HG03159 (cell line): ENCODE results near the gene FAM217B.
"Not testable (repeated sequence)": the region's sequence is repeated elsewhere in the genome, so short reads cannot be mapped to it uniquely, and the experiment has no call there.

Experiments
- ATAC-seq: cut with Tn5 transposase; IDR thresholded peaks from one replicate; pipeline ENCODE4 v1.9.1; 2021; ENCODE audit warnings: mild to moderate bottlenecking, moderate library complexity; ENCODE audit not compliant: unreplicated experiment

FAM217B gene

DNA sequence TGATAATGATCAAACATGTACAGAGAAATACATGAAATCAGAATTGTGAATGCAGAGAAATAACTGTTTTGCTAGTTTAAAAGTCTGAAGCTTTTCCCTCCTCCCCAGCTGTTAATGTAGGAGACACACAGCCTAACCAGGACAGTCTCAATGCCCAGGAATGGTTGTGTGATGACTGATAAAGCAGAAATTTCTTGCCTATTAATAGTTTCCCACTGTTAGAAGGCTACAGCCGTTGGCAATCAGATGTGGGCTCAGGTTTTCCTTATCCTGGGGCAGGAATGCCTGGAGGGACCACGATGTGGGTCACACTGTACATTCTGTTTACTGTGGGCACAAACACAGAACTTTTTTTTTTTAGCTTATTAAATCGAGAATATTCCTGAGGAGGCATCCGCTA lies 2.0 kb upstream of the FAM217B start:
- no peak for ATAC-seq

DNA sequence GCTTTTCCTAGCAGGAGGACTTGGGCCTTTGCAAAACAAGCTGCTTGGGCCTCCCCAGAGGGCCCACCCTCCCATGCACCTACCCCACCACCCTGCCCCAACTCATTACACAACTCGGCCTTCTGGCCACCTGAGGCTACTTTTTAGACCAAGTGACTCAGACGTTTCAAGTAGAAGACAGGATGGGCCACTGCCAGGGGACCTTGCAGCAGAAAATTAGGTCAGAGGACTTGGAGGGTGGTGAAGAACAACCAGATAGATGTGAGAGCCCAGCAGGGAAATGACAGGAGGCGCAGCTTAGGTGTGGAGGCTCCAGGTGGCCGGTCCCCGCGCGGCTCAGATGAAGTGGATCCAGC lies 1.5 kb upstream of the FAM217B start:
- ATAC-seq, result no peak

DNA sequence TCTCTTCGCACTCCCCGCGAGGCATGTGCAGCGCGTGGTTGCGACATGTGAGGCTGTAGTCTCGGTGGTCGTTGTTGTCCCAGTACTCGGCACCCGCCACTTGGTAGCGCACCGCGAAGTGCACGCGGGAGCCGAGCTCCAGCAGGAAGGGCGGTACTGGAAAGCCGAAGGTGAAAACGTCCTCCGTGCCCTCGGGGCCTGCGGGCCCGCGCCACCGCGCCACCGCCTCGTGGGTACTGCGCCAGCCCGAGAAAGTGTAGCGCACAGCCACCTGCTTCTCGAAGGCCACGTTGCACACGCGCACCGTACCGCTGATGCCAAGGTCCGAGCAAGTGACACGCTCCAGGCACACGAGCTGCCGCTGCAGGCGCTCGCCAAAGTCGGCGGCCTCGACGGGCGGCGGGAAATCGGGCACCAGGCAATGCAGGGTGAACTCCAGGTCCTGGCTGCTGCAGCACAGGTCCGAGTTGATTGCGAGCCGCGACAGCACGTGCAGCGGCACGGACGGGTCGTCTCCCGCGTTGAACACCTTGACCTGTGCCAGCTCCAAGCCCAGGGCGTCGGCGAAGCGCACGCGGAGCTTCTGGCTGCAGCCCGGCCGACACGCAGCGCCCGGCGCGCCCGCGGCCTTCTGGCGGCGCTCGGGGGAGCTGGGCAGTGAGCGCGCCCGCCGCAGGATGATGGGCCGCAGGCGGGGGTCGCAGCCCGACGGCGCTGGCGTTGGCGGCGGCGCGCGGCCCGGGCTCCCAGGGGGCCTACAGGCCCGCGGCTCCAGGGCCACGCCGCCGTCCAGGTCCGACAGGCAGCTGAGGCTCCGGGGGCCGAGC lies 924 bp upstream of the FAM217B start:
- no peak for ATAC-seq

DNA sequence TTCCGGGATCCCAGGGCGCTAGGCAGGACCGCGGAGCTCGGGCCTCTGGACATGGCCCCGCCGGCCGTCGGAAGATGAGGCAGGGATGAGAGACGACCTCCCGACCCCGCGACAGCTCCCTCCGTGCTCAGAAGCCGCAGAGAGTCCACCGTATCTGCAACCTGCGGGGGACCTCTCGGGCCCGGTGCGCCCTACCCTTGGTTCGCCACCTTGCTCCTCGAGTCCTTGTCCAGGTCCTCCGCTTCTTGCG lies 385 bp upstream of the FAM217B start:
- ATAC-seq, result peak; percentile 34

DNA sequence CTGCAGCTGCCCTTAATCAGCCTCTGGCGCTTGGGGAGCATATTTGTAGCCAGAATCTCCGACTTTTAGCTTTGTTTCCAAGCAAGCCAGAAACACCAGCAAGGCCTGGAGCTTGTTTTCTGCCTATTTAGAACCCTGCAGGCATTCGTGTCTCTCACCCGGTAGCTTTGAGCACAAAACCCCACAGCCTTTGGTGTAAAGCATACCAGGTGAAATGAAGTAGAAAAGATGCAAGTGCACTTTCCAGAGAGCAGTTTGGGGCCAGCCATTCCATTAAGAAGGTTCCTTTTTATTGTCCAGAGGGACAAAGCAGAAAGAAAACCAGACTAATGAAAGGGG lies 736 bp downstream of the FAM217B start:
- no peak for ATAC-seq

DNA sequence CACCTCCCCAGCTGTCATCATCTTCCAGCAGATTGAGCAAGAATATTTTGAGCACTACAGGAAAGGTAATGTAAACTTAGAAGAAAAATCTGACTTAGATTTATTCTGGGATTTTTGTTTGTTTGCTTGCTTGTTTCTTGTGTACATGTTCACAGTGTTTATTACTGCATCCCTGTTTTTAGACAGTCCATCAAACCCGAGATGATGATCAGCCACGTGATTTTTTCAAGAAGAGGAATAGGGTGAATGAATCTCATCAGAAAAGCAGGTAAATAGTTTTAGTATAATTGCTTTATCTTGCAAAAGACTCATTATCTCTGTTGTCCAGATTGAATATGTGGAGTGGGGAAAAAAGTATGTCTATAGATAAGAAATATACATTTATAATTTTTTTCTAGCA lies 2.1 kb downstream of the FAM217B start:
- ATAC-seq, result no peak

DNA sequence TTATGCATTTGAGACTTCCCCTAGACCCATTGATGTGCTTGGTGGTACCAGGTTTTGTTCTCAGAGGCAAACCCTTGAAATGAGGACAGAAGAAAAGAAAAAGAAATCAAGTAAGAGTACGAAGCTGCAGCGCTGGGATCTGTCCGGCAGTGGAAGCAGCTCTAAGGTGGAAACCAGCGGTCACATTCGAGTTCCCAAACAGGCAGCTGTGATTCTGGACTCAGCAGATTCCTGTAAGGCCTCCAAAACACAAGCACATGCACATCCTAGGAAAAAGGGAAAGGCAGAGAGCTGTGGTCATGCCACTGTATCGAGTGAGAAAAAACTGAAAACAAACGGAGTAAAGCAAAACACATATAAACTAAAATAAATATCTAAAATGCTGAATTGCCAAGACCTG lies 4.5 kb downstream of the FAM217B start:
- no peak for ATAC-seq

DNA sequence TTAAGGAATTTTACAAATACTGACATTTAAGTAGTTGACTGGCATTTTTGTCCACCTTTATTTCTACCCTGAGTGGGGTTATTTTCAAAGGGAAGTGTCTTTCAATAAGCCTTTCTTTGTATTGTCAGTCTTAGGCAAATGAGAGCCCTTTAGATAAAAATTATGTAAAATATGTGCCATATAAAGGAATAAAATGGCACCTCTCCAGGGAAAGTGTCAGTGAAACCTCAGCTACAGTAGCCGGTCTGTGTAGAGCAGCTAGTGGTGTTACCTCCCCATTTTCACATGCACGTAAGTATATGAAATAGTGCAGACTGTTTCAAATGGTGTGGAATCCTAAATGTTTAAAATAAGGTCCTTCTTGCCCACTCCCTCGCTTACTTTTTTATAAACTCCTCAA lies 5.0 kb downstream of the FAM217B start:
- no peak for ATAC-seq

DNA sequence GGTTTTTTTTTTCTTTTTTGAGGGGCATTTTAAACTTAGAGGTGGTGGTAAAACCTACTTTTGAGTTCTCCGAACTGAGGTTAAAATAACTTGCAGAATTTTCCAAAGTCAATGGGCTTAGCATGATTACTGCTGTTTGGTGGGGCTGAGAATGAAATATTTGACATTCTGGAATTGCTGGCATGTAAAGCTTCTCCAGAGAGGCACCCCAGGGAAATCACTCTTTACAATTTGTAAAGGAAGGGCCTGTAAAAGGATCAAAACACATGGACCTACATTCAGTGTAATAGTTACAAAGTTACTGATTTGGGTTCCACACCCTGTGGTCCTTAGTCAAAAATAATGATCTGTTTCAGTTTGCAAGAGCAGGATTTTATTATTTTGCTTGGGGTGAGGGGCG lies 5.5 kb downstream of the FAM217B start:
- ATAC-seq, result no peak

DNA sequence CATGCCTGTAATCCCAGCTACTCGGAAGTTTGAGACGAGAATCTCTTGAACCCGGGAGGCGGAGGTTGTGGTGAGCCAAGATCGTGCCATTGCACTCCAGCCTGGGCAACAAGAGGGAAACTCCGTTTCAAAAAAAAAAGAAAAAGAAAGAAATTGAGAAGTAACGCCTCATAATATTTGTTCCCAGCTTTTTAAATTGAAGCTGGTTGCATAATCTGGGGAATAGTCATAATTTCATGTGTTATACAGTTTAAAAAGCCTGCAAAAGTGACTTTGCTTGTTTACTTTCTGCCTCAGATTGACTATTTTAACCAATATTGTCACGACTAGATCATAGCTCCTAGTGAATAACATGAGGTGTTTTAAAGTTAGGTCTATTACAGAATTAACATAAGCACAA lies 7.2 kb downstream of the FAM217B start:
- no peak for ATAC-seq

DNA sequence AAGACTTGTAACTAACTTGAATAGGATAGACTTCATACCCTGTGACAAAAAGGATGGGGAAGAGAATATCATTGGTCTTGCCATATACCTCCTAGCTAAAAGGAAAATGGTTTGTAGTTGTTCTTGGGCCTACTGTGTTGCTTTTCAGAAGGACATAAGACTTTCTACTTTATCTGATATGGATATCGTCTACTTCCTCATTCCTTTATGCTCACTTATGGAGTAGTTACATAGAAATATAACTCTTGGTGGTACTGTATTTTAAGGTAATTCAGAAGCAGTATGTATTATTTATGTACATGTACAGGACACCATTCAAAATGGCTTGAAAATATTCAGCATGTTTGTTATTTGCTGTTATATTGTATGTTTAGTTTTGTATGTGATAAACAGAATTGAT lies 8.0 kb downstream of the FAM217B start:
- ATAC-seq, result no peak

DNA sequence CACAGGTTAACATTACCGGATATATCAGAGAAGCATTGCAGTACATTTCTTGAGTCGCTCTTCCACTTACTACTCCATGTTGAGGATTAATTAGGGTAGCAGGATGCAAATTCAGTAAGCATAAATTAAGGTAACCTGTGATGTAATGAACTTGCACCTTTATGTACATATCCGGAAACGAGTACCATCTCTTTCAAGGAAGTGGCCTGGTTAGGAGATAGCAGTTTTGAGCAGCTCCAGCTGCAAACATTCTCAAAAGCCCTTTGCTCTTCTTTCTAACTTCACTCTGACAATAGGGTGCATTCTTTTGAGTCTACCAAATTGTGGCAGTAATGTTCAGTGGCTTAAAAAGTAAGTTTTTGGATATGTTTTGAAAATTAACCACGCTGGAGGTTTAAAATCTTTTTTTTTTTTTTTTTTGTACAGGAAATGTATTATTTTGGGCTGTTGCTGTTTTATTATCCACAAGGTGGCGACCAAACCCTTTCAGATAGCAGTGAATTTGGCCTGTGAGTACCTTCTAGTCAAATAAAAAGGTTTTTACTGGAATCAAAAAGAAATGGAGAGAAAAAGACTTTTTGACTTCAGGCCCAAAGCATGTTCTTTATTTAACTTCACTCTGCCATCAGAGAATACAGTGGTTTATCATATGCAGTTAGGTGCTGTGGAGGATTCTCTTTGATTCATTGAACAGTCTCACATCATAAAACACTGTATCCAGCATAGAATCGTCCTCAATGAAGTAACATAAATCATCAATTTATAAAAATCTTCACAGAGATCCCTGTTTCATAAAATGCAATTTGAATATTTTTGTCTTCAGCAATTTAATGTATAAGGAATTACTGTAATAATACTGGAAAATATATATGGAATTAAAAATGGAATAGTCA lies 8.9 kb downstream of the FAM217B start:
- ATAC-seq, result peak; percentile 57

DNA sequence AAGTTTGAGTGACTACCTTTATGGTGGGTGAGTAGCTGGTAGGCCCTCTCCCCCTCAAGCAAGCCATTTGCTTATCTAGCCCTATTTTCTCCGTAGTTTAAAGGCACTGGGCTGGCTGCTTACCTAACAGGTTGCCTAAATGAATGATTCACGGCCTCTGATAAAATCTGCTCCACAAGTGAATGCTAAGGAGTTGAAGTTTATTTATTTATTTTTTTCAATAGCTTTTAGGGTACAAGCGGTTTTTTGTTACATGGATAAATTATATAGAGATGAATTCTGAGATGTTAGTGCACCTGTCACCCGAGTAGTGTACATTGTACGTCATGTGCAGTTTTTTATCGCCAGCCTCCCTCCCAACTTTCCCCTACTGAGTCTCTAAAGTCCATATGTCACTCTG lies 9.7 kb downstream of the FAM217B start:
- no peak for ATAC-seq

DNA sequence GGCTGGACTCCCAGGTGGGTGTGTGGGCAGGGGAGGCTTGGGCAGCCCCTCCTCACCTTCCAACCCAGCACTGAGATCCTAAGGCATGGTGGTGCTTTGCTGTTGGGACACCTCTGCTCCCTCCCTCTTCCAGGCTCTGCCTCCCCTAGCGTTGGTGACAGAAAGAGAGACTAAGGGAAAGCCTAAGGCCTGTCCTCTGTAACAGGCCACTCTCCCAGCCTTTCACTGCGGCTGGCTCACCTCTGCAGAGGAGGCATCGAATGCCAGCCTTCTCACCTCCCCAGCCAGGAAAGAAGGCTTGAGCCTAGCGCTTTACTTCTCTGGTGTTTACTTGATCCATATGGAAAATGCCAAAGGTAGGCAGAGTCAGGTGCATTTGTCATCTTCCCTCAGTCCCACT lies 14.5 kb downstream of the FAM217B start:
- ATAC-seq, result no peak

DNA sequence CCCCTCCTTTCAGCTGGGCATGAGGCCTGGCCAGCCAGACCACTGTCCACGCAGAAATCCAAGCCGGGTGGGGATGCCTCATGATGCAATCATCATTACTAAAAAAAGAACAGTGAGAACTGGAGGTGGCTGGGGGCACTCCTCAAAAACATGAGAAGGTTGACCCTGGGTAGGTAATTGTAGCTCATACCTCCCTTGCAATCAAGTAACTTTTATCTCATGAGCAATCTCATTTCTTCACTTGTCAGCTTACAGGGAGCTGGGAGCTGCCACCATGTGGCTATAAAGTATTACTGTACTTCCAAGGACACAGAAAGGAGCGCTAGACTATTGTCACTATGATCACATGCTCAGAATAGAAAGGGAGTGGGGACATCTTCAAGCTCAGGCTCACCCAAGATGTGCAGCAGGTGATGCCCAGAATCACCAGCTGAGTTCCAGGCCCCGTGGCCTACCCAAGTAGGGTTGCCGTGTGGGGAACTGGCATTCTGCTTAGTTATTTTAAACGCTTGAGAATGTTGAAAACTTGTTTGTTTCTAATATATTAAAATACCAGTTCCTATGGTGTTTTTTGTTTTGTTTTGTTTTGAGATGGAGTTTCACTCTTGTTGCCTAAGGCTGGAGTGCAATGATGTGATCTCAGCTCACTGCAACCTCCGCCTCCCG lies 15.1 kb downstream of the FAM217B start:
- no peak for ATAC-seq

DNA sequence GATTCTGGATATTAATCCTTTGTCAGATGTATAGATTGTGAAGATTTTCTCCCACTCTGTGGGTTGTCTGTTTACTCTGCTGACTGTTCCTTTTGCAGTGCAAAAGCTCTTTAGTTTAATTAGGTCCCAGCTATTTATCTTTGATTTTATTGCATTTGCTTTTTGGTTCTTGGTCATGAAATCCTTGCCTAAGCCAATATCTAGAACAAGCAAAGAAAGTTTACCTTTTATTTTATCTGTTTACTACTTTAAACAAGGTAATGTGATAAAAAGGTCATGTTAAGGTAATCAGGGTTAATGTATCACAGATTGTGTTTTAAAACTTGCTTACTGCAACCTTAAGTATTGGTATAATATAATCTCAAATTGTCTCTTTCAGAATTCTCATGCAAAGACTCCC lies 17.4 kb downstream of the FAM217B start:
- not testable (repeated sequence) for ATAC-seq

DNA sequence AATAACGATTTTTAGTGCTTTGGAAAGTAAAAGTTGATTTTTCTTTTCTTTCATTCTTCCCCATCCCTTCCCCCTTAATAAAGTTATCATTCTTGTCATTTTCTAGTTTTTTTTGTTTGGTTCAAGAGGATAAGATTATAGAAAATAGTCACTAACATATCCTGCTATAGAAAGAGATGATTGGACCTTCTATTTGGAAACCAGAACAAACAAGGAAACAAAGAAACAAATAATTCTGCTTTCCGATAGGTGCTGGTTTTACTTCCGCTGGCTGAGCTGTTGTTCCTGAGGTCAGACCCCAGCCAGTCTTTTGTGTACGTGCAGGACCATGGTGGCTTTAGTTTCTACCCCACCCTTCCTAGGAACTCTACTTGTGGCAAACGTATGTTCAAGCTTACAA lies 17.9 kb downstream of the FAM217B start, which contains the start of gene CDH26:
CDH26 (plus strand) TSS at position 301 of the 400 bp plus-strand sequence. CDS start 304 bp downstream, outside the sequence.
- no peak for ATAC-seq

DNA sequence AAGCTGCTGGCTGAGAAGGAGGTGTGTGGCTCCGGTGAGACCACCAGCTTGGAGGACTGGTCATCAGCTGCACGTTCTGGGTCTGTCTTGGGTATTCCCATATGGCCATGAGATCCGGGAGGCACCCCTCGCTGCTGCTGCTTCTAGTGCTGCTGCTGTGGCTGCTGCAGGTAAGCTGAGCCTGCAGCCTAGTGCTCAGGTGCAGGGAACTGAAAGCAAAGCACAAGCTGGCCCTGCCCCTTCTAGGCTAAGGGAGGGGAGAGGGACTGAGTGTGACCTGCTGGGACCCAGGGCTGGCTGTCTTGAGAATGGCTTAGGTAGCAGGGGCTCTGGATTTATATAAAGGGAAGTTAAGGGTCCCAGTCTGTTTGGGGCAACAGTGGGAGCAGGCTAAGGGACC lies 18.4 kb downstream of the FAM217B start:
- no peak for ATAC-seq

DNA sequence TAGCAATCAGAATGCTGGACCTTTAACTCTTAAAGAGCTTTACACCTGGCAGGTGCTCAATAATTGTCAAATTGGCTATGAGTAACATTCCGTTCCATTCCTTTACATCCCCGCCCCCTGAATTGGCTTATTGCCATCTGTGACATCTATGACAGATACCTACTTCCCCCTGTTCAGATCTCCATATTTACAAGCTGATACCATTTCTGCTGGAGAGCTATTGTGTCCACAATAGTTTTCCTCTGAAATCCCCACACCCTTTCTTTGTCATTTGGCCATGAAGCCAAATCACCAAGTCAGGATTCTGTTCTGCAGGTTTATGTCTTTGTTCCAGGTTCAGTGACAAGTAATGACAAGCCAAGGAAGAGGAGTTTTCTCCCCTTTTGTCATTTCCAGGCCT lies 21.2 kb downstream of the FAM217B start:
- ATAC-seq, result no peak

DNA sequence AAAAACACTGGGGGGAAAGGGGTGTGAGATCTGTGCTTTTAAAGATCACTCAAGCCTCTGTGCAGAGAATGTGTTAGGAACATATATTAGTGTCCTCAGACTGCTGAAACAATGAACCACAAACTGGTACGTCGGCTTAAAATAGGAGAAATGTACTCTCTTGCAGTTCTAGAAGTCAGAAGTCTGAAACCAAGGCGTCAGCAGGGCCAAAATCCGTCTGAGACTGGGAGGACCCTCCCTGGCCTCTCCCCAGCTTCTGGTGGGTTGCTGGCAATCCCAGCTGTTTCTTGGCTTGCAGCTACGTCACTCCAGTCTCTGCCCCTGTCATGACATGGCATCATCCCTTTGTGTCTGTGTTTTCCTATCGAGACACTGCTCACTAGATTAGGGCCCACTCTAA lies 22.0 kb downstream of the FAM217B start:
- ATAC-seq, result no peak

DNA sequence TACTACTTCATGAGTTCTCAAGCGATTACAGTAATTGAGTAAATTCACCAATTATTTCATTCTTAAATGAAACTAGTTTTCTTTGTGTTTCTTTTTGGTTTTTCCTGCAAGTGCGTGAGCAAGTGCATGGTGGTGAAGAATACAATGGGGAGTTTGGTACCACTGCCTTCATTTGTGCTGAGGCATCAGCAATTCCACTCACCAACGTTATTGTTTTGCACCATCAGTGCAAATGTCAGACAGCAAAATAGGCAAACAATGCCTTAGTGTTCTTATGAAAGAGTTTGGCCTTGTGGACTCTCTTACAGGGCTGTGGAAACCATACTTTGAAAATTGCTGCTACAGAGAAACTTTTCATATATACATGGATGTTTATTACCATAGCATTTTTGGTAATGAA lies 26.2 kb downstream of the FAM217B start:
- no peak for ATAC-seq

DNA sequence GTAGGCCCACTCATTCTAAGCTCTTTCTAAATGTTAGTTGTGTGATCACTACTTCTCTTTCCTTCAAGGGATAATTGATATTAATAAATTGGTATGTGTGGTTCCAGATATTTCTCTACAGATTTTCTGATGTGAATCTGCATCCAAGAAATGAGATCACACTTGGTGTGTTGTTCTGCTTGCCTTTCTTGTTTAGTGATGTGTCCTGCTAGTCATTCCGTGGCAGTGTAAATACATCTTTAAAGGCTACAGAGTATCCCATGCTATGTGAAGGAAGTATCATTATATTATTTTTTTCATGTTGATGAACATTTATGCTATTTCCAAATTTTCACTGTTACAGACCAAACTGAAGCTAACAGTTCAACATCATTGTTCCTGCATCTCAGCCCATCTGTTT lies 31.2 kb downstream of the FAM217B start:
- ATAC-seq, result no peak
